Neural crest cell (in vitro differentiated cells): Measurements from ENCODE around the gene PKD2L1. TPM values are rescaled to one million over a fixed set of nuclear protein-coding genes. Genes with fewer than 3 reads are reported as not detected.
"Not testable (repeated sequence)": the region's sequence is repeated elsewhere in the genome, so short reads cannot be mapped to it uniquely, and the experiment has no call there.

Experiments used
- DNase-seq: peaks from one replicate; pipeline ENCODE4 v3.0.0; 2021; ENCODE audit warnings: low read depth, mixed read lengths, low spot score
- H3K27ac Mint-ChIP-seq: one replicate; pipeline ENCODE4 v1.8.0; 2021; ENCODE audit warnings: mild to moderate bottlenecking, mixed read lengths; ENCODE audit not compliant: unreplicated experiment
- H3K27me3 Mint-ChIP-seq: 2 replicates; pipeline ENCODE4 v1.8.0; 2021; ENCODE audit warnings: low read depth, mild to moderate bottlenecking, mixed read lengths
- H3K36me3 Mint-ChIP-seq: 2 replicates; pipeline ENCODE4 v1.8.0; 2021; ENCODE audit warnings: low read depth, mild to moderate bottlenecking, mixed read lengths
- H3K4me1 Mint-ChIP-seq: 2 replicates; pipeline ENCODE4 v1.8.0; 2021; ENCODE audit warnings: mixed read lengths
- H3K4me3 Mint-ChIP-seq: one replicate; pipeline ENCODE4 v1.8.0; 2021; ENCODE audit warnings: mild to moderate bottlenecking, mixed read lengths
- H3K9me3 Mint-ChIP-seq: 2 replicates; pipeline ENCODE4 v1.8.0; 2021; ENCODE audit warnings: mixed read lengths
- CTCF ChIP-seq: fragments of 200-600 bp; sonication (generic); conservative IDR thresholded peaks from 2 replicates; pipeline ENCODE4 v1.5.0; 2021; ENCODE audit warnings: antibody characterized with exemption, mild to moderate bottlenecking
- total RNA-seq: library from RNA; stranded (reverse); gene quantifications from 2 replicates; pipeline ENCODE4 v1.2.1, GENCODE V29; 2021

PKD2L1 gene
- total RNA-seq, 1 donor from 2014 or later = not detected

- no peak for TF ChIP-seq CTCF
- H3K27me3 Mint-ChIP-seq = peaks cover 34% of the 10 kb centered on the region
- no peak for DNase-seq
- H3K9me3 Mint-ChIP-seq = no peaks in the 10 kb centered on the region
- peaks cover 12% of the 10 kb centered on the region for H3K4me1 Mint-ChIP-seq
- H3K27ac Mint-ChIP-seq = no peak overlapping the region
- H3K36me3 Mint-ChIP-seq = no peaks in the 10 kb centered on the region
- H3K4me3 Mint-ChIP-seq = no peak overlapping the region
Observed at GRCh38 chr10:100291356-100291755, 38.7 kb downstream of the PKD2L1 start.

GRCh38 chr10:100289641-100290040, 40.4 kb downstream of the PKD2L1 start:
- H3K27me3 Mint-ChIP-seq = peaks cover 24% of the 10 kb centered on the region
- H3K27ac Mint-ChIP-seq = peak overlapping the region; percentile 64
- no peak for TF ChIP-seq CTCF
- DNase-seq = no peak
- peaks cover 26% of the 10 kb centered on the region for H3K4me1 Mint-ChIP-seq
- no peaks in the 10 kb centered on the region for H3K36me3 Mint-ChIP-seq
- no peaks in the 10 kb centered on the region for H3K9me3 Mint-ChIP-seq
- H3K4me3 Mint-ChIP-seq = no peak overlapping the region

GRCh38 chr10:100288196-100288595, 41.8 kb downstream of the PKD2L1 start:
- no peak for TF ChIP-seq CTCF
- peaks cover 13% of the 10 kb centered on the region for H3K27me3 Mint-ChIP-seq
- H3K9me3 Mint-ChIP-seq = no peaks in the 10 kb centered on the region
- no peaks in the 10 kb centered on the region for H3K36me3 Mint-ChIP-seq
- peak overlapping the region; percentile 100 for H3K4me3 Mint-ChIP-seq
- no peak for DNase-seq
- H3K27ac Mint-ChIP-seq = no peak overlapping the region
- peaks cover 27% of the 10 kb centered on the region for H3K4me1 Mint-ChIP-seq

GRCh38 chr10:100287756-100288155, 42.3 kb downstream of the PKD2L1 start:
- Mint-ChIP-seq H3K4me3 (peak overlapping the region; percentile 100), H3K9me3 (no peaks in the 10 kb centered on the region), H3K36me3 (no peaks in the 10 kb centered on the region), H3K27ac (no peak overlapping the region), H3K4me1 (peaks cover 27% of the 10 kb centered on the region), H3K27me3 (peaks cover 13% of the 10 kb centered on the region)
- no peak for DNase-seq
- TF ChIP-seq CTCF = no peak

GRCh38 chr10:100286051-100287033, 43.7 kb downstream of the PKD2L1 start, which contains the start of gene BLOC1S2:
TSS of gene BLOC1S2 (minus strand) at chr10:100286680. CDS start at chr10:100286659, 21 bp downstream.
- peak; percentile 86 for DNase-seq
- peaks cover 24% of the 10 kb centered on the region for H3K4me1 Mint-ChIP-seq
- H3K4me3 Mint-ChIP-seq = peak within 1 kb of the TSS; percentile 100
- H3K27ac Mint-ChIP-seq = peak within 1 kb of the TSS; percentile 99
- H3K36me3 Mint-ChIP-seq = no peaks in the 10 kb centered on the region
- peaks cover 7% of the 10 kb centered on the region for H3K27me3 Mint-ChIP-seq
- no peaks in the 10 kb centered on the region for H3K9me3 Mint-ChIP-seq
- TF ChIP-seq CTCF = no peak

GRCh38 chr10:100285326-100285725, 44.7 kb downstream of the PKD2L1 start:
- not testable (repeated sequence) for DNase-seq, H3K9me3 Mint-ChIP-seq, H3K36me3 Mint-ChIP-seq, H3K27me3 Mint-ChIP-seq, H3K27ac Mint-ChIP-seq
- peak overlapping the region; percentile 100 for H3K4me3 Mint-ChIP-seq
- H3K4me1 Mint-ChIP-seq = peaks cover 24% of the 10 kb centered on the region
